Measurements from ENCODE around the gene CBY1. TPM values are rescaled to one million over a fixed set of nuclear protein-coding genes. Genes with fewer than 3 reads are reported as not detected.

Gene CBY1
- total and polyA plus RNA-seq, 9 of the 15 experiments (the other 6 are each of a cell fraction or from before 2014, with no cell fraction given), result 5.7 to 19.7 (median 10.8) TPM

GRCh38 chr22:38652859-38653258, 3.6 kb upstream of the CBY1 start (continued):
- TF ChIP-seq ZBTB2 (IDR thresholded peaks at IDR 0.05) (no peak), THRB (CRISPR knock-in tag; conservative IDR thresholded peaks at IDR 0.05) (no peak)

- CTCF ChIA-PET (ENCODE audit: low intra/inter-chr PET ratio), result no interaction called here
- no TSS peak for BruUV-seq (replicated peaks)
- no peaks in the 10 kb centered on the region for H3K36me3 ChIP-seq (ENCODE audit: control insufficient read depth, insufficient read depth, low read length)
- no peak overlapping the region for H2AFZ ChIP-seq (ENCODE audit: low read depth, low read length)
- no peaks in the 10 kb centered on the region for H3K9me1 ChIP-seq (ENCODE audit: control insufficient read depth, insufficient read depth, low read length)
- in situ Hi-C loops (cut with MboI) (no loop called here), intact Hi-C loops (cut with micrococcal nuclease) (no loop called here)
- H3K4me1 ChIP-seq (replicated peaks in 1 of 2; ENCODE audit: control insufficient read depth in 2 of 2, insufficient read depth in 2 of 2, low read length in 2 of 2), result peaks cover 9 to 10% of the 10 kb centered on the region in 2 experiments; a peak in 4 of 5 replicates
- no peak overlapping the region for H3K9ac ChIP-seq (ENCODE audit: insufficient read depth in 1 of 2, low read depth in 2 of 2, low read length in 2 of 2)
- no peaks in the 10 kb centered on the region for H3K27me3 ChIP-seq (ENCODE audit: control insufficient read depth in 2 of 2, insufficient read depth in 2 of 2, low read length in 2 of 2)
- H3K79me2 ChIP-seq (ENCODE audit: control insufficient read depth, insufficient read depth, low read length), result peaks cover 15% of the 10 kb centered on the region; the same call in 2 of the 3 replicates
- no peak overlapping the region for H3K4me2 ChIP-seq (ENCODE audit: insufficient read depth, low read length)
- no peak for FAIRE-seq
- POLR2A ChIA-PET, result no interaction called here
- 95% methylated on average over 8 of the region's 8 CpGs for WGBS (ENCODE audit: insufficient coverage, low coverage, missing lambda C conversion rate)
- H3K9me3 ChIP-seq (replicated peaks; ENCODE audit: control insufficient read depth, insufficient read depth, low read depth, low read length), result no peaks in the 10 kb centered on the region
- TF ChIP-seq POLR3G (IDR thresholded peaks at IDR 0.05; ENCODE audit: extremely low read depth, insufficient read length, insufficient replicate concordance) (no peak), MEIS2 (IDR thresholded peaks at IDR 0.05; ENCODE audit: partially characterized antibody) (peak; percentile 64), DPF2 (IDR thresholded peaks at IDR 0.05) (no peak), MCM5 (IDR thresholded peaks at IDR 0.05; ENCODE audit: low read depth) (no peak), NCOA6 (IDR thresholded peaks at IDR 0.05) (no peak), HSF4 (CRISPR knock-in tag; IDR thresholded peaks at IDR 0.05; ENCODE audit: borderline replicate concordance) (no peak), ZNF316 (IDR thresholded peaks at IDR 0.05) (peak; percentile 63)
- H3K4me3 ChIP-seq, result no peak overlapping the region
- ATAC-seq, result no peak
- no peaks in the 10 kb centered on the region for H4K20me1 ChIP-seq (replicated peaks; ENCODE audit: control insufficient read depth, insufficient read depth, low read length)
- DNase-seq (ENCODE audit: extremely low read depth in 1 of 4, low spot score in 3 of 4), result no peak
- no peak overlapping the region for H3K27ac ChIP-seq (ENCODE audit: extremely low read depth, low read depth, low read length)
Observed at GRCh38 chr22:38653741-38654140, 2.7 kb upstream of the CBY1 start.
